Endothelial cell of umbilical vein (primary cell): ENCODE results near the gene MMRN2. TPM values are rescaled to one million over a fixed set of nuclear protein-coding genes. Genes with fewer than 3 reads are reported as not detected.

Experiments used
- BruUV-seq: library from RNA; stranded (reverse); fragments of 400-500 nt; replicated peaks from 2 replicates; lab custom pipeline; 2021; lab: Mats Ljungman, UMichigan
- CTCF ChIA-PET: fragments of 300-600, 350-600 bp; sonication (Branson Sonifier 250); formaldehyde crosslinking; loops from one replicate; lab custom pipeline; 2021; ENCODE audit warnings: antibody characterized with exemption, inconsistent platforms; lab: Charles Lee
- POLR2A ChIA-PET: fragments of 300-600, 350-600 bp; sonication (Branson Sonifier 250); formaldehyde crosslinking; loops from one replicate; lab custom pipeline; 2021; ENCODE audit warnings: antibody characterized with exemption, inconsistent platforms; lab: Charles Lee
- DNase-seq: peaks from one replicate; pipeline ENCODE4 v3.0.0-alpha.2; 2011; ENCODE audit warnings: low read depth, low spot score
- FAIRE-seq: peaks from 2 replicates; lab custom pipeline; 2011; peaks lifted over from hg19 to GRCh38; lab: Jason Lieb, UNC
- H2AFZ ChIP-seq: 2 replicates; pipeline ENCODE4 v1.6.0; 2012; ENCODE audit warnings: low read depth, low read length, control low read depth, inconsistent platforms
- H3K27ac ChIP-seq: 2 replicates; pipeline ENCODE4 v1.5.1; 2011; ENCODE audit warnings: low read depth, mild to moderate bottlenecking, control low read depth, low read length, moderate library complexity; ENCODE audit not compliant: insufficient read depth
- H3K27me3 ChIP-seq, 2 experiments: 2 replicates each; pipeline versions ENCODE4 v1.6.0 to v1.6.1; 2011; ENCODE audit warnings: low read length in 2 of 2, mixed read lengths in 1 of 2; ENCODE audit not compliant: control insufficient read depth in 2 of 2, insufficient read depth in 2 of 2
- H3K36me3 ChIP-seq, 2 experiments: 2 replicates in 1 of 2; 3 replicates in 1 of 2; pipeline ENCODE4 v1.5.1; 2011; ENCODE audit warnings: low read length in 2 of 2, mild to moderate bottlenecking in 1 of 2, moderate library complexity in 1 of 2; ENCODE audit not compliant: control insufficient read depth in 2 of 2, insufficient read depth in 2 of 2; ENCODE audit errors: extremely low read depth in 1 of 2
- H3K4me1 ChIP-seq: 3 replicates; pipeline ENCODE4 v1.5.1; 2011; ENCODE audit warnings: mild to moderate bottlenecking, low read length; ENCODE audit not compliant: control insufficient read depth, insufficient read depth; ENCODE audit errors: extremely low read depth
- H3K4me2 ChIP-seq: 2 replicates; pipeline ENCODE4 v1.6.1; 2011; ENCODE audit warnings: low read length, control low read depth, mixed read lengths; ENCODE audit not compliant: insufficient read depth
- H3K4me3 ChIP-seq, 3 experiments: fragments of 200-600 bp in 1 of 3; sonication (generic), shearing (Covaris generic) in 1 of 3; replicated peaks in 1 of 3; 2 replicates each; pipeline ENCODE4 v1.5.1; 2011 to 2016; ENCODE audit warnings: control low read depth in 3 of 3, low read length in 3 of 3, mild to moderate bottlenecking in 2 of 3, inconsistent platforms in 1 of 3, low read depth in 1 of 3, moderate library complexity in 1 of 3; ENCODE audit not compliant: insufficient read depth in 1 of 3
- H3K79me2 ChIP-seq: 2 replicates; pipeline ENCODE4 v1.6.0; 2012; ENCODE audit warnings: low read length, inconsistent platforms; ENCODE audit not compliant: control insufficient read depth, insufficient read depth
- H3K9ac ChIP-seq: replicated peaks from 2 replicates; pipeline ENCODE3; 2011; ENCODE audit warnings: low read length, control low read depth; ENCODE audit not compliant: insufficient read depth; ENCODE audit errors: extremely low read depth
- H3K9me1 ChIP-seq: replicated peaks from 3 replicates; pipeline ENCODE4 v1.6.0; 2011; ENCODE audit warnings: mild to moderate bottlenecking, low read length; ENCODE audit not compliant: control insufficient read depth, insufficient read depth; ENCODE audit errors: extremely low read depth
- H3K9me3 ChIP-seq: replicated peaks from 2 replicates; pipeline ENCODE4 v1.5.1; 2012; ENCODE audit warnings: low read length, inconsistent platforms; ENCODE audit not compliant: control insufficient read depth, insufficient read depth
- H4K20me1 ChIP-seq: replicated peaks from 2 replicates; pipeline ENCODE3; 2011; ENCODE audit warnings: mild to moderate bottlenecking, low read length; ENCODE audit not compliant: control insufficient read depth, insufficient read depth; ENCODE audit errors: extremely low read depth
- EZH2 ChIP-seq: IDR thresholded peaks from 2 replicates; pipeline ENCODE4 v1.6.1; 2012; ENCODE audit warnings: borderline replicate concordance, low read depth, mild to moderate bottlenecking, moderate library complexity, low read length, inconsistent platforms; ENCODE audit not compliant: severe bottlenecking
- FOS ChIP-seq: IDR thresholded peaks from 2 replicates; pipeline ENCODE4 v1.6.1; 2011; ENCODE audit warnings: mild to moderate bottlenecking, low read length, moderate library complexity, borderline replicate concordance; ENCODE audit not compliant: insufficient read depth
- GATA2 ChIP-seq: IDR thresholded peaks from 2 replicates; pipeline ENCODE4 v1.7.0; 2011; ENCODE audit warnings: low read depth, mild to moderate bottlenecking, moderate library complexity, mixed read lengths, low read length; ENCODE audit not compliant: insufficient read length, insufficient read depth
- JUN ChIP-seq: IDR thresholded peaks from 2 replicates; pipeline ENCODE4 v1.6.1; 2011; ENCODE audit warnings: borderline replicate concordance, low read depth; ENCODE audit not compliant: insufficient read length, insufficient read depth
- MYC ChIP-seq: IDR thresholded peaks from one replicate; pipeline ENCODE4 v1.6.1; 2011; ENCODE audit warnings: mild to moderate bottlenecking, low read depth, low read length
- POLR2A ChIP-seq: IDR thresholded peaks from 2 replicates; pipeline ENCODE4 v1.6.1; 2012; ENCODE audit warnings: low read depth, mild to moderate bottlenecking, control low read depth, low read length
- POLR2AphosphoS5 ChIP-seq: IDR thresholded peaks from 2 replicates; pipeline ENCODE4 v1.6.1; 2012; ENCODE audit warnings: low read depth, mild to moderate bottlenecking, control low read depth, low read length, moderate library complexity; ENCODE audit not compliant: insufficient read depth
- dilution Hi-C: fragments of 300-500 bp; cut with MboI; formaldehyde crosslinking; loops from one replicate; pipeline ENCODE4 v1.15.0; 2019; ENCODE audit warnings: low sequenced_read_pairs; ENCODE audit not compliant: extremely low pct_ligation_motif_present
- intact Hi-C: fragments of 100-400 bp; cut with micrococcal nuclease; formaldehyde crosslinking; loops from one replicate; pipeline ENCODE4 v1.10.0; 2022
- polyA plus RNA-seq, 4 experiments: library from polyadenylated mRNA; depleted of rRNA in 3 of 4; stranded (reverse) in 3 of 4; unstranded in 1 of 4; fragments of >200 nt; gene quantifications; 2 replicates each; pipeline versions ENCODE4 v1.2.1 to v1.2.3, GENCODE V29; 2011 to 2012; ENCODE audit warnings: missing spikeins in 1 of 4
- total RNA-seq: library from RNA; stranded (reverse); gene quantifications from 2 replicates; pipeline ENCODE4 v1.2.3, GENCODE V29; 2021
- TF ChIP-seq, protein P1 (sequence below), 2 donors: IDR thresholded peaks; 1 replicate in 1 of 2; 2 replicates in 1 of 2; pipeline ENCODE4 v1.5.1; 2011; ENCODE audit warnings: low read length in 2 of 2, mild to moderate bottlenecking in 2 of 2, moderate library complexity in 2 of 2, control low read depth in 1 of 2, inconsistent platforms in 1 of 2, low read depth in 1 of 2; ENCODE audit not compliant: insufficient read depth in 1 of 2; ENCODE audit errors: extremely low read depth in 1 of 2
- TF ChIP-seq, protein P2 (sequence below): IDR thresholded peaks from 2 replicates; pipeline ENCODE4 v1.6.1; 2011; ENCODE audit not compliant: insufficient read depth, insufficient read length

MMRN2 gene
- total and polyA plus RNA-seq, 2 donors (not counting 3 experiments of a cell fraction or from before 2014, with no cell fraction given): 154 to 169 TPM

DNA sequence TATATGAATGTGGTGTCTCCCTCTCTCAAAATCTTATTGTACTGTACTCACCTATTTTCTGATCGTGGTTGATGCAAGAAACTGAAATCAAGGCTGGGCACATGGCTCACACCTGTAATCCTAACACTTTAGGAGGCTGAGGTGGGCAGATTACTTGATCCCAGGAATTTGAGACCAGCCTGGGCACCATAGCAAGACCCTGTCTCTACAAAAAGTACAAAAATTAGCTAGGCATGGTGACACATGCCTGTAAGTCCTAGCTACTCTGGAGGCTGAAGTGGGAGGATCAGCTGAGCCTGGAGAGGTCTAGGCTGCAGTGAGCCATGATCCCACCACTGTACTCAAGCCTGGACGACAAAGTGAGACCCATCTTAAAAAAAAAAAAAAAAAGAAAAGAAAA lies 16.0 kb downstream of the MMRN2 start:
- FAIRE-seq (no peak), DNase-seq (no peak)
- dilution Hi-C loops (no loop called here), intact Hi-C loops (no loop called here)
- CTCF ChIA-PET: interaction anchor here (1.2 to 12.5 kb wide), 3 partner anchors 16 to 113 kb away, joined by 4 to 325 read pairs (median 189); partner anchors contain the start of genes ADIRF, MMRN2 and SNCG
- BruUV-seq: no TSS peak
- Histone ChIP-seq H4K20me1 (no peaks in the 10 kb centered on the region), H3K79me2 (peaks cover 29% of the 10 kb centered on the region), H3K4me1 (no peaks in the 10 kb centered on the region), H3K9ac (no peak overlapping the region), H3K36me3 (peaks cover 38 to 70% of the 10 kb centered on the region in 2 experiments), H3K4me2 (no peak overlapping the region), H2AFZ (no peak overlapping the region), H3K9me1 (no peaks in the 10 kb centered on the region), H3K9me3 (no peaks in the 10 kb centered on the region), H3K27me3 (no peaks in the 10 kb centered on the region), H3K27ac (no peak overlapping the region), H3K4me3 (no peak overlapping the region)
- POLR2A ChIA-PET: no interaction called here
- TF ChIP-seq JUN (no peak), MYC (no peak), POLR2AphosphoS5 (no peak), POLR2A (no peak), GATA2 (no peak), EZH2 (no peak), FOS (no peak)
- TF ChIP-seq, protein P1, sequence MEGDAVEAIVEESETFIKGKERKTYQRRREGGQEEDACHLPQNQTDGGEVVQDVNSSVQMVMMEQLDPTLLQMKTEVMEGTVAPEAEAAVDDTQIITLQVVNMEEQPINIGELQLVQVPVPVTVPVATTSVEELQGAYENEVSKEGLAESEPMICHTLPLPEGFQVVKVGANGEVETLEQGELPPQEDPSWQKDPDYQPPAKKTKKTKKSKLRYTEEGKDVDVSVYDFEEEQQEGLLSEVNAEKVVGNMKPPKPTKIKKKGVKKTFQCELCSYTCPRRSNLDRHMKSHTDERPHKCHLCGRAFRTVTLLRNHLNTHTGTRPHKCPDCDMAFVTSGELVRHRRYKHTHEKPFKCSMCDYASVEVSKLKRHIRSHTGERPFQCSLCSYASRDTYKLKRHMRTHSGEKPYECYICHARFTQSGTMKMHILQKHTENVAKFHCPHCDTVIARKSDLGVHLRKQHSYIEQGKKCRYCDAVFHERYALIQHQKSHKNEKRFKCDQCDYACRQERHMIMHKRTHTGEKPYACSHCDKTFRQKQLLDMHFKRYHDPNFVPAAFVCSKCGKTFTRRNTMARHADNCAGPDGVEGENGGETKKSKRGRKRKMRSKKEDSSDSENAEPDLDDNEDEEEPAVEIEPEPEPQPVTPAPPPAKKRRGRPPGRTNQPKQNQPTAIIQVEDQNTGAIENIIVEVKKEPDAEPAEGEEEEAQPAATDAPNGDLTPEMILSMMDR (IDR thresholded peaks at IDR 0.05; ENCODE audit: extremely low read depth in 1 of 2, insufficient read depth in 1 of 2, low read depth in 1 of 2, low read length in 2 of 2): no peak
- TF ChIP-seq, protein P2, sequence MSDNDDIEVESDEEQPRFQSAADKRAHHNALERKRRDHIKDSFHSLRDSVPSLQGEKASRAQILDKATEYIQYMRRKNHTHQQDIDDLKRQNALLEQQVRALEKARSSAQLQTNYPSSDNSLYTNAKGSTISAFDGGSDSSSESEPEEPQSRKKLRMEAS: no peak
